ENCODE data around the gene KIF22. TPM values are rescaled to one million over a fixed set of nuclear protein-coding genes. Genes with fewer than 3 reads are reported as not detected.

Gene KIF22
- total RNA-seq, 4 donors from 2014 or later: 37.6 to 159 (median 59.5) TPM

DNA sequence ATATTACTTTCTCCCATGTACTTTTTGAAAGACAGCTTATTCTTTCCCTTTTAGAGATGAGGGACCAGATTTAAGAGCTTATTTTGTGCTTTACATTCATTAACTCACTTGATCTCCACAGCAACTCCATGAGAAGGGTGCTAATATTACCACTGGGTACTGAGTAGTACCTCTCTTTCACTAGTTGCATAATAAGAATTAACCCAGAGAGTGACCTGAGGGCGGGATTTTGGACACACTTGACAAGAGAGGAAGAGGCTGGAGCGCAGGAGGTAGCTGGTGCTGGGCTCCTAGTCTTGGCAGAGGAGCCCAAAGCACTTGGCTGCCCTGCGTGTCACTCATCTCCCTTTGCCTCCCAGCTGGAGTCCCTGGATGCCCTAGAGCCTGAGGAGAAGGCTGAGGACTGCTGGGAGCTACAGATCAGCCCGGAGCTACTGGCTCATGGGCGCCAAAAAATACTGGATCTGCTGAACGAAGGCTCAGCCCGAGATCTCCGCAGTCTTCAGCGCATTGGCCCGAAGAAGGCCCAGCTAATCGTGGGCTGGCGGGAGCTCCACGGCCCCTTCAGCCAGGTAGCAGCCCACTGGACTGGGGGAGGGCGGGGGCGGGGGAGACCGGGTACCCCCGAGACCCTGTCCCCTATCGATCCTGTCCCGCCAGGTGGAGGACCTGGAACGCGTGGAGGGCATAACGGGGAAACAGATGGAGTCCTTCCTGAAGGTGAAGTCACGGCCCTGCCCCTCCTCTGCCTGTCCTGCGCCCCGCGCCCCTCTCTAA lies 14.1 kb downstream of the KIF22 start:
- Histone ChIP-seq H3K4me3 (peak overlapping the region; percentile 54 to 88 (median 73)), H3K27ac (peak overlapping the region; percentile 93 to 98 (median 96)), H3K36me3 (no peaks in the 10 kb centered on the region), H3K9me3 (no peaks in the 10 kb centered on the region), H3K4me1 (peaks cover 20 to 37% (median 26%) of the 10 kb centered on the region in 4 donors), H3K27me3 (no peaks in the 10 kb centered on the region)
- DNase-seq: peak; percentile 37
- no peak for TF ChIP-seq POLR2AphosphoS5 (IDR thresholded peaks at IDR 0.05)
- no peak for TF ChIP-seq POLR2A (IDR thresholded peaks at IDR 0.05)
- TF ChIP-seq CTCF (IDR thresholded peaks at IDR 0.05): no peak
- TF ChIP-seq EP300 (IDR thresholded peaks at IDR 0.05; ENCODE audit: low read depth): no peak
- intact Hi-C loops (cut with DNase I; ENCODE audit: low total_unique reads): no loop called here
- in situ Hi-C loops (cut with MboI; ENCODE audit: low pct_ligation_motif_present in 1 of 4, low pct_unique_long_range_greater_than_20kb in 1 of 4, low sequenced_read_pairs in 3 of 4): no loop called here
- 0 to 5% methylated on average over 2 to 26 of the region's 26 CpGs for WGBS, 2 donors (ENCODE audit: low coverage in 1 of 2)

GRCh38 chr16:29805232-29806098 lies 14.9 kb downstream of the KIF22 start:
- Histone ChIP-seq H3K9me3 (no peaks in the 10 kb centered on the region), H3K36me3 (no peaks in the 10 kb centered on the region), H3K27me3 (no peaks in the 10 kb centered on the region), H3K27ac (peak overlapping the region; percentile 93 to 98 (median 96)), H3K4me1 (peaks cover 28 to 45% (median 34%) of the 10 kb centered on the region in 4 donors), H3K4me3 (peak overlapping the region; percentile 54 to 88 (median 83))
- DNase-seq: peak; percentile 98
- in situ Hi-C loops (cut with MboI; ENCODE audit: low pct_ligation_motif_present in 1 of 4, low pct_unique_long_range_greater_than_20kb in 1 of 4, low sequenced_read_pairs in 3 of 4): no loop called here
- intact Hi-C loops (cut with DNase I; ENCODE audit: low total_unique reads): no loop called here
- TF ChIP-seq EP300 (IDR thresholded peaks at IDR 0.05; ENCODE audit: low read depth) (peak; percentile 81), POLR2A (IDR thresholded peaks at IDR 0.05) (peak; percentile 96), POLR2AphosphoS5 (IDR thresholded peaks at IDR 0.05) (peak; percentile 96 to 99 (median 98)), CTCF (IDR thresholded peaks at IDR 0.05) (peak in 1 of 5 experiments; percentile 28)
- WGBS, 2 donors (ENCODE audit: low coverage in 1 of 2): 0% methylated on average over 8 to 72 of the region's 103 CpGs

DNA sequence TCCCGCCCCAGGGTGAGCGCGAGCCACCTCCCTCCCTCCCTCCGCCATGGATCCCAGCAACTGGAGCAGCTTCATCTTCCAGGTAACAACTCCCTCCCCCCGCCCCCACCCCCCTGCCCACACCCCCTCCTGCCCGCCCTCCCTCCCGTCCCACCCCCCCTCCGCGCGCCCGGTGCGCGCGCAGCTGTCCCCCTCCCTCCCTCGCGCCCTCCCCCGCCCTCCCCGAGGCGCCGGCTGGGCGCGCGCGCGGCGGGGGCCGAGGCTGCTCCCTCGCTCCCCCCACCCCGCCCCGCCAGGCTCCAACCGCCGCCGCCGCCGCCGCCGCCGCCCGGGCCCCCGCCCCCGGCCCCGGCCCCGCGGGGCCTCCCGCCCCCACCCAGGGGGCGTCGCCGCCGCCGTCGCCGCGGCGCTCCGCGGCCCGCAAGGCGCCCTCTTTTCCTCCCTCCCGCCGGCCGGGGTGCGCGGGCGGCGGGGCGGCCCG lies 15.6 kb downstream of the KIF22 start, which contains the start of gene MAZ:
TSS of gene MAZ (plus strand) at position 431 of the 481 bp plus-strand sequence. CDS start 173 bp downstream, outside the sequence.
- WGBS, 2 donors (ENCODE audit: low coverage in 1 of 2): no CpG with 5 or more reads among the region's 67 CpGs

More for the DNA sequence above, 15.6 kb downstream of the KIF22 start, which contains the start of gene MAZ:
- Histone ChIP-seq H3K27ac (peak within 1 kb of the TSS; percentile 95 to 98 (median 98)), H3K4me3 (peak within 1 kb of the TSS; percentile 63 to 88 (median 83)), H3K27me3 (no peaks in the 10 kb centered on the region), H3K36me3 (no peaks in the 10 kb centered on the region), H3K9me3 (no peaks in the 10 kb centered on the region), H3K4me1 (peaks cover 33 to 52% (median 41%) of the 10 kb centered on the region in 4 donors)
- intact Hi-C loops (cut with DNase I; ENCODE audit: low total_unique reads) (no loop called here), in situ Hi-C loops (cut with MboI; ENCODE audit: low pct_ligation_motif_present in 1 of 4, low pct_unique_long_range_greater_than_20kb in 1 of 4, low sequenced_read_pairs in 3 of 4) (no loop called here)
- TF ChIP-seq POLR2A (IDR thresholded peaks at IDR 0.05) (no peak), CTCF (IDR thresholded peaks at IDR 0.05) (no peak), EP300 (IDR thresholded peaks at IDR 0.05; ENCODE audit: low read depth) (no peak), POLR2AphosphoS5 (IDR thresholded peaks at IDR 0.05) (no peak)
- DNase-seq: no peak
